HG02610 (cell line): ENCODE results near the gene MUC4.

Experiments
- ATAC-seq: cut with Tn5 transposase; IDR thresholded peaks from one replicate; pipeline ENCODE4 v1.9.1; 2021; ENCODE audit warnings: mild to moderate bottlenecking, moderate library complexity; ENCODE audit not compliant: unreplicated experiment

Gene MUC4, protein sequence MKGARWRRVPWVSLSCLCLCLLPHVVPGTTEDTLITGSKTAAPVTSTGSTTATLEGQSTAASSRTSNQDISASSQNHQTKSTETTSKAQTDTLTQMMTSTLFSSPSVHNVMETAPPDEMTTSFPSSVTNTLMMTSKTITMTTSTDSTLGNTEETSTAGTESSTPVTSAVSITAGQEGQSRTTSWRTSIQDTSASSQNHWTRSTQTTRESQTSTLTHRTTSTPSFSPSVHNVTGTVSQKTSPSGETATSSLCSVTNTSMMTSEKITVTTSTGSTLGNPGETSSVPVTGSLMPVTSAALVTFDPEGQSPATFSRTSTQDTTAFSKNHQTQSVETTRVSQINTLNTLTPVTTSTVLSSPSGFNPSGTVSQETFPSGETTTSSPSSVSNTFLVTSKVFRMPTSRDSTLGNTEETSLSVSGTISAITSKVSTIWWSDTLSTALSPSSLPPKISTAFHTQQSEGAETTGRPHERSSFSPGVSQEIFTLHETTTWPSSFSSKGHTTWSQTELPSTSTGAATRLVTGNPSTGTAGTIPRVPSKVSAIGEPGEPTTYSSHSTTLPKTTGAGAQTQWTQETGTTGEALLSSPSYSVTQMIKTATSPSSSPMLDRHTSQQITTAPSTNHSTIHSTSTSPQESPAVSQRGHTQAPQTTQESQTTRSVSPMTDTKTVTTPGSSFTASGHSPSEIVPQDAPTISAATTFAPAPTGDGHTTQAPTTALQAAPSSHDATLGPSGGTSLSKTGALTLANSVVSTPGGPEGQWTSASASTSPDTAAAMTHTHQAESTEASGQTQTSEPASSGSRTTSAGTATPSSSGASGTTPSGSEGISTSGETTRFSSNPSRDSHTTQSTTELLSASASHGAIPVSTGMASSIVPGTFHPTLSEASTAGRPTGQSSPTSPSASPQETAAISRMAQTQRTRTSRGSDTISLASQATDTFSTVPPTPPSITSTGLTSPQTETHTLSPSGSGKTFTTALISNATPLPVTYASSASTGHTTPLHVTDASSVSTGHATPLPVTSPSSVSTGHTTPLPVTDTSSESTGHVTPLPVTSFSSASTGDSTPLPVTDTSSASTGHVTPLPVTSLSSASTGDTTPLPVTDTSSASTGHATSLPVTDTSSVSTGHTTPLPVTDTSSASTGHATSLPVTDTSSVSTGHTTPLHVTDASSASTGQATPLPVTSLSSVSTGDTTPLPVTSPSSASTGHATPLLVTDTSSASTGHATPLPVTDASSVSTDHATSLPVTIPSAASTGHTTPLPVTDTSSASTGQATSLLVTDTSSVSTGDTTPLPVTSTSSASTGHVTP (N-terminal part only)

DNA sequence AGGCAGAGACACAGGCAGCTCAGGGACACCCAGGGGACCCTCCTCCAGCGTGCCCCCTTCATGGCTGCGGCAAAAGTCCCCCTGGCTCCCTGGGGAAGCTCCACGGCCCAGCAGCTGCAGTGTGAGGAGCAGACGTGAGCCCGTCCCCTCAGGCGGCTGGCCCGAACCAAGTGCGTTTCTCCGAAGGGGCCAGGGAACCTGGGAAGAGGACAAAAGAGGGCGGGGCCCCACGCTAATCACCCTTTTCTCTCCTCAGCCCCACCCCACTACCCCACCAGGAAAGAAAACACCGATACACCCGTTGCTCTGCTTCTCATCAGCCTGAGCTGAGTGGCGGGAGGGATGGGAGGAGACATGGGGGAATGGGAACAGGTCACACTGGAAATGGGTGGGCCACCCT lies at the start of gene MUC4:
MUC4 (minus strand) TSS at position 174 of the 400 bp plus-strand sequence; CDS start at position 62, 112 bp downstream.
- ATAC-seq: no peak

DNA sequence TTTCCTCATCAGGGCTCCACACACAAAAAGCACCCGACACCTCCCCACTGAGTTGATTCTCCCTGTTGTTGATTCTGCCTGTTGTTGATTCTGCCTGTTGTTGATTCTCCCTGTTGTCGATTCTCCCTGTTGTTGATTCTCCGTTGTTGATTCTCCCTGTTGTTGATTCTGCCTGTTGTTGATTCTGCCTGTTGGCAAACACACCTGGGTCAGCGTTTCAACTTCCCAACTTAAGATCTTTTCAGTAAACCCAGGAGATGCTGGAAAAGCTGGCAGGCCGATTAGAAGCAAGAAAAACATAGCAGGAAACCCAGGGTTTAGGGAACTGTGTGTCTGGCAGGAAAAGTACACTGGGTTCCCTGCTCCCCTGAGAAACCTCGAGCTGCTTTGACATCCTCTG lies 48.7 kb upstream of the MUC4 start:
- ATAC-seq: no peak

DNA sequence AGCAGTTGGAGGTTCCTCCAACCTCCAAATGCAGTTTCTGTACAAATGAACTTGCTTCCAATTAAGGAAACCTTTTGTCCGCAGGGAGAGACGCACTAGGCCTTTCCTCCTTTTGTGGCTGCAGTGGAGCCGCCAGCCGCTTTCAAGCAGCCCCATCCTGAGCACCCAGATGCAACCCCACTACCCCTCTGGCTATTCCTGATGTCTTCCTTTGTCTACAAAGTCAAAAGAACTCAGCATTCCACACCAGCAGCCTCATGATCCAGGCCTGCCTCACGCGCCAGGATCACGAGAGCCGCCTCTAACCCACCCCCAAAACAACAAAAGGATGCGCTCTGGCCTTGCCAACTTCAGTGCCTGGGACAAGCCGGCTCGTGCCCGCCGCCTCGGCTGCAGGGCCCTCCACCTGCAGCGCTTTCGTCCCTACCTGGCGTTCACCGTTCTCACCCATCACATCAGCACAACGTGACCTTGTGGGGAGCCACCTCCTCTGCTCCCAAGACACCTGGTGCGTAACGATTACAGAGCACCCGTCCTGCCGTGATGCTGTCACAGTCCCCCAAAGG lies 48.2 kb upstream of the MUC4 start:
- ATAC-seq: no peak

DNA sequence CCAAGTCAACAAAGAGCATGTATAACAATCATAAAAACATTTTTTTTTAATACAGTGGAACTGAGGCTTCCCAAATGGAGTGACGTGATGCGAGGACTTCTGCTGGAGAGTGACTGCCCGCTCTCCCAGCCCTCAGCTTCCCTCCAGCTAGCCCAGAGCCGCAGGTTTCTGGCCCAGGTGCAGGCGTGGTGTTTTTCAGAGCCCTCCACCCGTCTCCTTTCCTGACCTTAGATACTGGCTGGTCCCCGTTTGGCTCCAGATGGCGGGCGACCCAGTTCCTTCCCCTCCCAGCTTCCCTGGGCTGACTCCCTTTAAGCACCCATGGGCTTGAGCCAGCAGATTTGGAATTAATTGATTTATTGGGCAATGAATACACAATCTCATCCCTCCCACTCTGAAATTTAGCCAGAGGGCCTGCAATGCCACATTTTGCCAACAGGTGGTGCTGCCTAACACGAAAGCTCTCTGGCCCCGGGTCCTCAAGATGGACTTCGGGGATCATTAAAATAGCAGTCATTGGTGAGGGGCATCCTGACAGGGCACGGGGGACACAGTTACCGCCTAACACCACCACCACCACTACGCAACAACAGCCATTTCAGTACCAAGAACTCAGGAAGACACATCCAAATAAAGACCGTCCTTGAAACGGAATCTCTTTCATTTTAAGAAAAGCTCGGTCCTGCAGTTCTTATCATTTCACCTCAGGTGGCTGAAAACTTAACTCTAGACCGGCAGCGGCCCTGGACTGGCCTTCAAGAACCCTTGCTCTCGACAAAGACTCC lies 47.5 kb upstream of the MUC4 start:
- no peak for ATAC-seq

DNA sequence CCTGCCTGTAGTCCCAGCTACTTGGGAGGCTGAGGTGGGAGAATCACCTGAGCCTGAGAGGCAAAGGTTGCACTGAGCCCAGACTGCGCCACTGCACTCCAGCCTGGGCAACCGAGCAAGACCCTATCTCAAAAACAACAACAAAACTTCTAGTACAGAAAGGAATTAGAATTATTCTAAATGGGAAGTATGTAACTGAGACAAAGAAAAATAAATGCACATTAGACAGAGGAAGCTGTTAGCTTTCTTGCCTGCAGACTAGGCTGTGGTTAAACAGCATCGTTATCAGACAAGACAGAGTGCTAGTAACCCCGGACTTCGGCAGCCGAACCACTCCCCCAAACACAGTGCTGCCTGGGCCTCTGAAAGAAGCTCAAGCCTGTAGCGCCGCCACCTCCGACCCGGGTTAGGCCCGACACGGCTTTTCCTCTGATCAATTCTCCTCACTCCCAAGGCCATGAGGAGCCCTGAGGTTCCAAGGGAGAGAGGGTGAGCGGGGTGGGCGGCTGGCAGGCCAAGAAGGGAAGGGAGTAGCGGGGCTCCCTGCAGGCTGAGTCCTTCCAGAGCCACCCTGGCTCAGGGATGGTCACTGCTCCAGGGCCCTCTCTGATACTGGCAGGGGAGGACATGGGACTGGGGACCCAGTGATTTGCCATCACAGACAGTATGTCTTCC lies 44.8 kb upstream of the MUC4 start:
- ATAC-seq: no peak

DNA sequence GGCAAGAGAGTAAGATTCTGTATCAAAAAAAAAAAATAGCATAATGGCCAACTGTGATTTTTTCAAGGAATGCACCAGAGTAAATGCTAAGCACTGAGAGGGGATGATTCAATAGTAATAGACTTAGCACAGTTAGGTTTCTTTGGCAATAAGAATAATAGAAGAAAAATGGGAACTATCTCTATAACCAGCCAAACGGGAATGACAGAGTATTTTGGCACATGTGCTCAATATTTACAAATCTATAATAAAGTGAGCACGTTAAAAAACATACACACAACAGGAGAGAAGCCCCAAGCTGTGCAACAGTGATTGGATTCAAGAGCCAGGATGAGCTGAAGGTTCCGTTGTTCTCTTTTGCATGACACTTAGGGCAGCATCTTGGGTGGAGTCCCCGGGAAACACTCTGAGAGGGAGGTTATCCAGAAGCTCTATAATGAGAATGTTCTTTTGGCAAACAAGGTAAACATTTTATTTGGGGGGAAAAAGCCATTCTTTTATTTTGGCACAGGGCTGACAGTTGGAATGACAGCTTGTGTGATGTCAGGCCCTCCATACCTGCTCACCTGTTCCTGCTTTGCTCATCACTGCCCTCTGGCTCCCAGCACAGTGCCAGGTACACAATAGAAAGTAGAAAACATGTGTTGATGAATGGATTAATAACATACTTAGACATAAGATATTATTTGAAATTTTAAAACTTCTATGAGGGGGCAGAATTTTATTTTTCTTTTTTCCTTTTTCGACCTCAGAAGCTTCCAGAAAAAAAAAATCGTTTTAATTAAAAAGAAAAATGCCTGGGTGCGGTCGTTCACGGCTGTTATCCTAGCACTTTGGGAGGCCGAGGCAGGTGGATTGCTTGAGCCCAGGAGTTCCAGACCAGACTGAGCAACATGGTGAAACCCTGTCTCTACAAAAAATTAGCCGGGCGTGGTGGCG lies 44.0 kb upstream of the MUC4 start:
- no peak for ATAC-seq

DNA sequence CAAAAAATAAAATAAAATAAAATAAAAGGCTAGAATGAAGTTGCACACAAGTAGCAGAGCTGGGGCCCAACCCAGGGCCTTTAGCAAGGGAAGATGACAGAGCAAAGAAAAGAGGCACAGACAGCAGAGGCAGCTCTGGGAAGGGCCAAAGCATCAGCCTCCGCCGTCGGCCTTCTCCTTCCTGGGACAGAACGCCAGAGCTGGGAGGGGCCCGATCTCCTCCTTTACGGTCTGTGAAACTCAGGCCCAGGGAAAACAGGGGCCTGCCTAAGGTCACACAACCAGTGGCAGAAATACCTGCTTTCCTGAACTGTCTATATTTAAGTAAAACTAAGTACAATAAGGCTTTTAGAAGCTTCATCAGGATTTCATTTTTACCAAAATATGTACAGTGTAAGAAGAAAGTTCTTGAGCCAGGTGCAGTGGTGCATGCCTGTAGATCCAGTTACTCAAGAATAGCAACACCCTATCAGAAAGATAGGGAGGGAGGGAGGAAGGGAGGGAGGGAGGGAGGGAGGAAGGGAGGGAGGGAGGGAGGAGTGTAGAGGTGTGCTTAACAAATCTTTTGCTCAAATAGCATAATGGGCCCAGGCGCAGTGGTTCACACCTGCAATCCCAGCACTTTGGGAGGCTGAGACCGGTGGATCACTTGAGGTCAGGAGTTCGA lies 43.0 kb upstream of the MUC4 start:
- no peak for ATAC-seq

DNA sequence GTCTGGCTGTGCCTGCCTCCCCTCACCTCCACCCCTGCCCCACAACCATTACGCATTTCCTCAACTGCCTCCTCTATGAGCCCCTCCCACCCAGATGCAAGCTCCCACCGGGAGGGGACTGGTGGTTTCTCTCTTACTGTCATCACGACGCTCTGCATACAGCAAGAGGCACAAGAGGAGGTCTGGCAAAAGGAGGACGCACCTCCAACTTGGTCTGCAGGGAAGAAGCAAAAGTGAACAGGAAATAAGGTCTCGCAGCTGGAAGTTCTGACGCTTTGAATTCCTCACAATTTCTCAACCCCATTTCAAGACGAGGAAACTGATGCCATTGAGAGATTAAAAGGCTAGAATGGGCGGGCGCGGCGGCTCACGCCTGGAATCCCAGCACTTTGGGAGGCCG lies 42.3 kb upstream of the MUC4 start:
- ATAC-seq: no peak

DNA sequence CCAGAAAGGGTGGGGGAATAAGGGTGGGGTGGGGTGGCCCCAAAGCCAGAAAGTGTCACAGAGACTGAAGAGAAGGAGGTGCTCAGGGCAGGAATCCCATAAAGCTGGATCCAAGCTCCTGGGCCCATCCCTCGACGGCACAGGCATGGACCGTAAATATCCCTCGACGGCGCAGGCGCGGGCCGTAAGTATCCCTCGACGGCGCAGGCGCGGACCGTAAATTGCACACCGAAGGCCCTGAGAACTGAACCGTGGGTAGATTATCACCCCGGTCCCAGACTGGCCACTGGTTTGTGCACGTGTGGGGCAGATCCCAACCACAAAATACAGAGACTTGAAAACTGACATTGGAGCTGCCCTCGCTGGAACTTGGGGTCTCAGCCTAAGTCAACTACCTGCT lies 41.3 kb upstream of the MUC4 start:
- ATAC-seq: no peak

DNA sequence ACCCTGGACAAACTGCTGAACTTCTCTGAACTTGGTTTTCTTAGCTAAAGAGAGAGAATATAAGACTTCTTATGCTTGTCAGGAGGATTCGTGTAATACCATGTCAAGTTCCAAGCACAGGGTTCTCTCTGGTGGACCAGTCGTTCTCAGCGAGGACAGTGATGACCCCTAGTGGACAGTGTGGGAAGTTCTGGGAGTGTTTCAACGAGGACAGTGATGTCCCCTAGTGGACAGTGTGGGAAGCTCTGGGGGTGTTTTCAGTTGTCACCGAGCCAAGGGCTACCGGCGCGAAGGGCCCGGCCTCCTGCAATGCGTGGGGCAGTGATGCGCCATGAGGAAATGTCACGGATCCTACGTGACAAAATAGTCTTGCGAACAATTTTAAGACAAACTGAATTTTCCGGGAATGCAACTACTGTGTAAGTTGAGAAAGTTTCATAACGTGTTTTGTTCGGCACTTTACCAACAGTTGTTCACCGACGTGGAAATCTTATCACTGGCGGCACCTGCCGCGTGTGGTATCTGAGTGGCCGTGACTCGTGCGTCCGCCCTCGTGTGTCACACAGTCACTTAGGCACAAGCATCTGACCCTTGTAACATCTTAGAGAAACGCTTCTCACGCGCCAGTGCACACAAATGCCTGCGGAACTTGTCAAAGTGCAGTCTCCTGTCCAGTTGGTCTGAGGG lies 39.3 kb upstream of the MUC4 start:
- peak; percentile 91 for ATAC-seq

DNA sequence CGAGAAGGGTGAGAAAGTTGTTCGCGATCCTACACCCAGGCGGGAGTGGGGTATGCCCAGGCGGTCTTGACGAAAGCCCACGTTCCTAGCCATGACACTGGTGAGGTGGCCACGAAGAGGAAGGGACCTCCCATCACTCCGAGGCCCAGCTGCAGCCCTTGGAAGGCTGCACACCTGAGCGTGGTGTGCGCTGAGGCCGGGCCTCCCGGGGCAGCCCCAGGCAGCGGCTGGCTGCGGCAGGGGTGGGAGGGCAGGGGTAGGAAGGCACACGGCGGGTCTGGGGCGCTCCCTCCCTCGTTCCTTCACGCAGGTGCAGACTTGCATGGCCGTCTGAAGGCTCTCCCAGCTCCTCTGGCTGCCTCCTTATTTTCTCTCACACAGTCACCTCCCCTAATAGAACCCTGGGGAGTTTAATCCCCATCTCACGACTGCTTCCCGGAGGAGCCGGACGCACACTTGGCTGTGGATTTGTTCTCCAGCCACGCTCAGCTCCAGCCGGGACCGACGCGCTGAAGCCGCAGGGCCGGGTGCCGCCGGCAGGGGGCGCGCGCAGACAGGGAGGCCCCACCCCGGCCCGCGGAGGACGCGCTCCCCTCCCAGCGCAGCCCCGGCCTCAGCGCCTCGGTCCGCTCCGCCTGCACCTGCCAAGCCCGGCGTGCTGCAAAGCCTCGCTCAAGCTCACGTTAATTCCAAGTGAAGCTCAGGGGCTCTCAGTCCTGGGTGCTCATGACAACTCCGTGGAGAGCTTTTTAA lies 37.8 kb upstream of the MUC4 start:
- no peak for ATAC-seq

DNA sequence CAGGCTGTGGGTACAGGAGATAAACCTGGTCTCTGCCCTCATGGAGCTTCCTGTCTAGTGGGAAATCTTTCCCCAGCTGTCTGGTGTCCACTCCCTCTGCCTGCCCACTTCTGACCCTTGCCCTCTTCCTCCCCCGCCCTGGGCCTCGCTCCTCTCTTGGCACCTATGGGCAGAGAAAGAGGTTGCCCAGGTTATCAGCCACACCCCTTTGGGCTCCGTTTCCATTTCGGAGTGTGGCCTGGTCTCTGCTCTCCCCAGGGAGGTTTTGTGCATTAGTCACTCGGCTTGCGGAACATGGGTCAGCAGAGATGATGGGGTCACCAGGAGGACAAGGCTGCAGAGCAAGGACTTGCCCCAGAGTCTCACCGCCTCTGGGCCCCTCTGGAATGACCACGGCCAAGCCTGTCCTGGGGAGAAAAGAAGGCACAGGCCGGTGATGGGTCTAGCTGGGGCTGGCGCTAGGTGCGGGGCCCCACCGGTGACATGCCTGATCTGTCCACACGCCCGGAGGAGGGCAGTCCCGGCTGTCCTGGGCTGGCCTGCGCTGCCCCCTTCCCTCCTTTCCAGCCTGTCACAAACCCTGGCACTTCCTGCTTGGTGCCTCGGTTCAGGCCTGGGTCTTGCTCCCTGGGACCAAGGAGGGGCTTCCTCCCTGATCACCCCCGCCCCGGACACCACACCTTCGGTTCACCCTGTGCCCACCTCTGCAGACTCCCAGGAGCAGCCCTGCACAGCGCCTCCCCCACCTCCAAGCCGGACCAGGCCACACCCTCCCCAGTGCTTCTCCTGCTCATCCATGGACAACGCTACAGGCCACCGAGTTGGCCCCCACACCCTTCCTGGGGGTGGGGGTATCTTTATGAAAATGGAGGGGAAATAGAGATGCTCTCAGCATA lies 35.6 kb upstream of the MUC4 start:
- no peak for ATAC-seq

DNA sequence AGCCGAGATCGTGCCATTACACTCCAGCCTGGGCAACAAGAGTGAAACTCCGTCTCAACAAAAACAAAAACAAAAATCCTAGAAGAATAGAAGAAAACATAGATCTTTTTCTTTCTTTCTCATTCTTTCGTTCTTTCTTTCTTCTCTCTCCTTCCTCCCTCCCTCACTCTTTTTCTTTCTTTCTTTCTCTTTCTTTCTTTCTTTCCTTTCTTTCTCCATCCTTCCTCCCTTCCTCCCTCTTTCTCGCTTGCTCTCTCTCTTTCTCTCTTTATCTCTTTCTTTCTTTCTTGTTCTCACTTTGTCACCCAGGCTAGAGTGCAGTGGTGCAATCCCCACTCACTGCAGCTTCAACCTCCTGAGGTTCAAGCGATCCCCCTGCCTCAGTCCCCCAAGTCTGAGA lies 33.8 kb upstream of the MUC4 start:
- no peak for ATAC-seq

DNA sequence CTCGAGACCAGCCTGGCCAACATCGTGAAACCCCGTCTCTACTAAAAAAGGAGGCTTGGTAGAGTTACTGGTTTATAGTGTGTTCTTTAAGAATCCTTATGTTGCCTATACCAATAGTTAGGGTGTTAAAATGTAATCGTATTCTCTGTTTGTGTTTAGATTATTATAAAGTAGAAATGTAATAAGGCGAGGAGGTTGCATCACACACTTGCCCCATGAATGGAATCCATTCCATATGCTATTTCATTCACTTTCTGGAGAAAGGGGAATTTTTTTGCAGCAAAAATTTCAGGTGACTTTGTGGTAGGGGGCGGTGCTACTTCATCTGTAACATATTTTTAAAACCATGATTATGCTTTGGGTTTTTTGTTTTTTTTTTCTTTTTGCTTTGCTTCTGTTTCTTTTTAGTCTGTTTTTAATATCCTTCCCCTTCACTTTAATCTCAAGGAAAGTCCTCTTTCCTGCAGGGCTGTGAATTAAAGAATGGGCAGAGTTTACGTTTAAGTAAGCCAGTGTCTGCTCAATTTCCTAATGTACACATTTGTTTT lies 33.0 kb upstream of the MUC4 start:
- ATAC-seq: no peak

DNA sequence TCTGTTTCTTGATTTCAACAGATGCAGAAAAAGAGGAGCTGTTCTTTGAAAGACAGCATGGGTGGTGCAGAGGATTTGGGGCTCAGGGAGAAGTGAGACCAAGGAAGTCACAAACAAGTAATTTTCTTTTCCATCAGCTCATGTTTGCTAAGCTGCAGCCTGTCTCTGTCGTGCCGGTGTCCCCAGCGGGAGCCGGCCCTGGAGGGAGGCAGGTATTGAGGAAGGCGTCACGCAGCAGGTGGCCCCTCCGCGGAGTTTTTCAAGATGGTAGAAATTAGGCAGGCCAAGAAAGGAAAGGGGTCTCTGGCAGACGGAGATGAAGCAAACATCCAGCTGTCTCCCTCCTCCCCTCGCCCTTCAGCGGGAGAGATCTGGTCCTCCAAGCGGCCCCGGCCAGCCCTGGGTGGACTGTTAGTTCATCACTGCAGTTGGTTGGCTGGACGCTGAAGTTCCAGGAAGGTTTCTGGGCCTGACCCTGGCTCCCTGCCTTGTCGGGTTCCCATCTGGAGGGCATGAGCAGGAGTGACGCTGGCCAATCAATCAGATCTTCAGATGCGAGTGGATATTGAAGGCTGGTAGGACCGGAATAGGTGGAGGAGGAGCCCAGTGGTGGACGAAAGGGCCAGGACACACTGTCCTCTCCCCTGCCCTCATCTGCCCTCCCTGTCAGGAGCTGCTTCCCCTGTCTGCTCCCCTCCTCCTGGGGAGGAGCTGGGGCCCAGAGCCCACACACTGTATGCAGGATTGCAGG lies 27.7 kb upstream of the MUC4 start:
- no peak for ATAC-seq
